T-helper 1 cell treated with Interleukin-12 subunit alpha and Interleukin-12 subunit beta and Interleukin-4 antibody, amounts not matched to agents 30 μg/mL and 1 μg/mL, for 36 hours (primary cell): Measurements from ENCODE around the gene AP2A2.

Experiments used
- H3K27ac Mint-ChIP-seq: one replicate; pipeline ENCODE4 v1.8.0; 2021; ENCODE audit warnings: mild to moderate bottlenecking, mixed read lengths
- H3K27me3 Mint-ChIP-seq: one replicate; pipeline ENCODE4 v1.8.0; 2021; ENCODE audit warnings: low read depth, mixed read lengths
- H3K36me3 Mint-ChIP-seq: one replicate; pipeline ENCODE4 v1.8.0; 2021; ENCODE audit warnings: low read depth, mixed read lengths
- H3K4me1 Mint-ChIP-seq: one replicate; pipeline ENCODE4 v1.8.0; 2021; ENCODE audit warnings: low read depth, mixed read lengths
- H3K4me3 Mint-ChIP-seq: one replicate; pipeline ENCODE4 v1.8.0; 2021; ENCODE audit warnings: mild to moderate bottlenecking, moderate library complexity, mixed read lengths
- H3K9me3 Mint-ChIP-seq: one replicate; pipeline ENCODE4 v1.8.0; 2021; ENCODE audit warnings: mixed read lengths

AP2A2 gene

GRCh38 chr11:926341-926916, 759 bp downstream of the AP2A2 start:
- Mint-ChIP-seq H3K4me1 (peaks cover 29% of the 10 kb centered on the region), H3K9me3 (no peaks in the 10 kb centered on the region), H3K27ac (peak overlapping the region; percentile 75), H3K4me3 (peak overlapping the region; percentile 81), H3K36me3 (peaks cover 2% of the 10 kb centered on the region), H3K27me3 (no peaks in the 10 kb centered on the region)

- peaks cover 2% of the 10 kb centered on the region for H3K36me3 Mint-ChIP-seq
- H3K27me3 Mint-ChIP-seq: no peaks in the 10 kb centered on the region
- peaks cover 33% of the 10 kb centered on the region for H3K4me1 Mint-ChIP-seq
- no peaks in the 10 kb centered on the region for H3K9me3 Mint-ChIP-seq
- no peak overlapping the region for H3K4me3 Mint-ChIP-seq
- no peak overlapping the region for H3K27ac Mint-ChIP-seq
Measured at GRCh38 chr11:927871-928270, 2.2 kb downstream of the AP2A2 start.

- no peak overlapping the region for H3K4me3 Mint-ChIP-seq
- H3K27me3 Mint-ChIP-seq: no peaks in the 10 kb centered on the region
- no peaks in the 10 kb centered on the region for H3K9me3 Mint-ChIP-seq
- H3K36me3 Mint-ChIP-seq: peaks cover 2% of the 10 kb centered on the region
- H3K4me1 Mint-ChIP-seq: peaks cover 37% of the 10 kb centered on the region
- H3K27ac Mint-ChIP-seq: no peak overlapping the region
Measured at GRCh38 chr11:928786-929185, 3.1 kb downstream of the AP2A2 start.

DNA sequence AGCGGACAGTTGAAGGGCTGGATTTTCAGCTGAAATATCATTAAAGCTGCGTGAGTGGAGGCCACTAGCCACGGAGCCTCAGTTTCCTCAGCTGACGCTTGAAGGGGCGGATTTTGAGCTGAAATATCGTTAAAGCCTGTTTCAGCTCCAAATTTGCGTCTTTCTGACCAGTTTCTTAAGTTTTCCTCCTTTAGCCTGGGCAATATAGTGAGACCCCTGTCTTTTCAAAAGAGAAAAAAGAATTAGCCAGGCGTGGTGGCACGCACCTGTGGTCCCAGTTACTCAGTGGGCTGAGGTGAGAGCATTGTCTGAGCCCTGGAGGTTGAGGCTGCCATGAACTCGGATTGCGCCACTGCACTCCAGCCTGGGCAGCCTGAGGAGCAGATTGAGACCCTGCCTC, 3.7 kb downstream of the AP2A2 start:
- Mint-ChIP-seq H3K27ac (no peak overlapping the region), H3K9me3 (no peaks in the 10 kb centered on the region), H3K4me1 (peaks cover 37% of the 10 kb centered on the region), H3K36me3 (peaks cover 2% of the 10 kb centered on the region), H3K4me3 (no peak overlapping the region), H3K27me3 (no peaks in the 10 kb centered on the region)

DNA sequence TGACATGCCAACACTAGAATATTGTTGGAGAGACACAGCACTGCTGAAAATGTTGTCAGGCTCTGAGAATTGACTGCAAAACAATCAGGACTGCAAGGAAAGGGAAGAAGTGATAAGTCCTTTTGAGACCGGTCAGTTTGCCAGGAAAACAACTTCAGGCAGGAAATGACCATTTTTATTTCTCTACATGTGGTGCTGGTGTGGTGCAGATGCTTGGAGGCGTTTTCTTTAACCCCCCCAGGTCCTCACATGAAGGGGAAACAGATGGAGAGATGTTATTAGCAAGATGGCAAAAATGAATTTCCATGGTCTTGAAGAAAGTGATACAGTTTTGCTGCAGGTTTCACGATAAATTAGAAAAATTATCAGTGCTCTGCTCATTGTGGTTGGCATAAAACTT, 5.7 kb downstream of the AP2A2 start:
- Mint-ChIP-seq H3K36me3 (peaks cover 2% of the 10 kb centered on the region), H3K27ac (no peak overlapping the region), H3K27me3 (no peaks in the 10 kb centered on the region), H3K9me3 (no peaks in the 10 kb centered on the region), H3K4me3 (no peak overlapping the region), H3K4me1 (peaks cover 36% of the 10 kb centered on the region)

DNA sequence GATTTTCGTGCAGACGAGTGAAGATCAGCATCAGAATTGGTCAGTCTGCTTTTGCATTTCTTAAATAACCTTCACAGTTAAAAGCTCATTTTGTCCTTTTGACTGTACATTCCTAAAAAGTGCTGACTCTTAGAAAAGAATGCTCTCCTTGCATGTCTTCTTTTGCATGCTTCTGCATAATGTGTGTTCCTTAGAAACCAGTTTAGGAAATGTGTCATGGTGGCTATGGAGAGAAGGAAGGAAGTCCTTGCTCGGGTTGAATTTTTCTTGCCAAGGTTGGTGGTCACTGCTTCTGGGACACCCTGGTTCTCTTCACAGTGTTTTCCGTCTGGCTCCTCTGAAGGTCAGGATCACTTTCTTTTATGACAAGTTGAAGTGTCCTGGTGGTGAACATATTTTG, 6.8 kb downstream of the AP2A2 start:
- Mint-ChIP-seq H3K9me3 (no peaks in the 10 kb centered on the region), H3K27me3 (no peaks in the 10 kb centered on the region), H3K27ac (no peak overlapping the region), H3K36me3 (peaks cover 2% of the 10 kb centered on the region), H3K4me3 (no peak overlapping the region), H3K4me1 (peaks cover 30% of the 10 kb centered on the region)

- H3K27ac Mint-ChIP-seq: no peak overlapping the region
- H3K27me3 Mint-ChIP-seq: no peaks in the 10 kb centered on the region
- no peaks in the 10 kb centered on the region for H3K9me3 Mint-ChIP-seq
- no peak overlapping the region for H3K4me3 Mint-ChIP-seq
- peaks cover 2% of the 10 kb centered on the region for H3K36me3 Mint-ChIP-seq
- H3K4me1 Mint-ChIP-seq: peaks cover 22% of the 10 kb centered on the region
Measured at GRCh38 chr11:933142-933851, 7.6 kb downstream of the AP2A2 start.

DNA sequence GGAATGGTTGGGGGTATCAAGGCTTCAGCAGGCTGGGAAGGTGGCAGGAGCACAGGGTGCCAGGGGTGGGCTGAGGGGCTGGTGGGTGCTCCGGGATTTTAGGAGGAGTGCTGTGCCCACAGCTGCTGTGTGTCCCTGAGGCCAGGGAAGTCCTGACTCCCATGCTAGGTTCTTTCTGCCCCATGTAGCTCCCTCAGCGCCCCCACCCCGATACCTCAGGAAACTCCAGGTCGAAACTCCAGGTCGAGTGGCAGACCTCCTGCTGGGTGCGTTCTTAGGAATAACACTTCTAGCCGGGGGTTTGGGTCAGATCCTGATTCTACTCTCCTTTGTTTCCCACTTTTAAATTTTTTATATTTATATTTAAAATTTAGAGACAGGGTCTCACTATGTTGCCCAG, 8.3 kb downstream of the AP2A2 start:
- H3K4me3 Mint-ChIP-seq: no peak overlapping the region
- no peaks in the 10 kb centered on the region for H3K27me3 Mint-ChIP-seq
- peaks cover 18% of the 10 kb centered on the region for H3K4me1 Mint-ChIP-seq
- H3K9me3 Mint-ChIP-seq: no peaks in the 10 kb centered on the region
- no peak overlapping the region for H3K27ac Mint-ChIP-seq
- H3K36me3 Mint-ChIP-seq: no peaks in the 10 kb centered on the region

DNA sequence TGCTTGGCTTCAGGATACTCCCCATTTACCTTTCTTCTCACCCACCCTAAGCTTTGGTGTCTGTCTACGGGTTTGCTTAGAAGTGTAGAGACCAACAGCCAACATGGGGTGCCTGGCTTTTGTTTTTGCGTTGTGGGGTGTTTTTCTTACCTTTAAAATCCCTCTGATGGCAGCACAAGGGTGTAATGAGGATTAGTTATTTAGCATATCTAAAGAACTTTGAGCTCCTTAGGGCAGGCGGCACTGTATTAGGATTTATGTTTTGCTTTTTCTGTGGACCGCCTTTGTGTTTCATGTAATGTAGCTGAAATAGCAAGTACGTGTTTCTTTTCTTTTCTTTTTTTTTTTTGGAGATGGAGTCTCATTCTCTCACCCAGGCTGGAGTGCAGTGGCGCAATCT, 8.9 kb downstream of the AP2A2 start:
- Mint-ChIP-seq H3K4me1 (peaks cover 17% of the 10 kb centered on the region), H3K4me3 (no peak overlapping the region), H3K36me3 (no peaks in the 10 kb centered on the region), H3K27me3 (no peaks in the 10 kb centered on the region), H3K9me3 (no peaks in the 10 kb centered on the region), H3K27ac (no peak overlapping the region)

GRCh38 chr11:936199-936598, 10.5 kb downstream of the AP2A2 start:
- Mint-ChIP-seq H3K4me1 (peaks cover 25% of the 10 kb centered on the region), H3K27me3 (no peaks in the 10 kb centered on the region), H3K9me3 (no peaks in the 10 kb centered on the region), H3K36me3 (no peaks in the 10 kb centered on the region), H3K4me3 (no peak overlapping the region), H3K27ac (no peak overlapping the region)

DNA sequence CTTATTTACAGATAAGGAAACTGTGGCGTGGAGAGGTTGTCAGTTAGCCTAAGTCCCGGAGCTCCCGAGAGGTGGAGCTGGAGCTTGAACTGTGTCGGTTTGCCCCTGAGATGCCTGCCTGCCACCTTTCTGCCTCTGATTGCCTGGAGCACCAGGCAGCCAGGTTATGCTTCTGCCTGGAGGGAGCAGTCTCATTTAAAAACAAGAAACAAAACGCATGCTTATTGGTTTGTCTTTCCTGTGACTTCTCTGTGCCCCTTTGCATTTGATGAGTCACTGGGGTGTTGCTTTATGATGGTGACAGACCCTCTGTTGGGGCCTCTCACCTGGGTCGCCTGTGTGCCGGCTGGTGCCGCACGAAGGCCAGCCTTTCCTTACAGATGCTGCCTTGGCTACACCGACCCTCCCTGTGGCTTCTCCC, 12.2 kb downstream of the AP2A2 start:
- Mint-ChIP-seq H3K4me3 (no peak overlapping the region), H3K4me1 (peaks cover 24% of the 10 kb centered on the region), H3K9me3 (no peaks in the 10 kb centered on the region), H3K27me3 (no peaks in the 10 kb centered on the region), H3K27ac (no peak overlapping the region), H3K36me3 (no peaks in the 10 kb centered on the region)

- Mint-ChIP-seq H3K27ac (no peak overlapping the region), H3K4me1 (peaks cover 21% of the 10 kb centered on the region), H3K9me3 (no peaks in the 10 kb centered on the region), H3K36me3 (peaks cover 14% of the 10 kb centered on the region), H3K27me3 (no peaks in the 10 kb centered on the region), H3K4me3 (no peak overlapping the region)
Measured at GRCh38 chr11:940496-941135, 14.9 kb downstream of the AP2A2 start.

DNA sequence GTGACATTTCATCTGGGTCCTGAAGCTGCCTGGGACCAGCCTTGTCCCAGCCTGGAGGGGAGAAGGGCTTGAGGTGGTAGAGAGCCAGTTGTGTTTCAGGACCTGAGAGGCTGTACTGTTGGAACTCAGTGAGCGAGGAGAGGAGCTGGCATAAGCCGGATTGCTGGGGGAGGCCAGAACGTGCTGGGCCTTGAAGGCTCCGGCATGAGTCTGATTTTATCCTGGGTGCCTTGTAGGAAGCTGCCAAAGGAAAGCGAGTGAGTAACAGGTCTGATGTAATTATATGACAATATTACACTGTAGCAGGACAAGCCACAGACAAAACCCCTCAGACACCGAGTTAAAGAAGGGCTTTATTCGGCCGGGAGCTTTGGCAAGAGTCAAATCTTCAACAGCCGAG, 17.2 kb downstream of the AP2A2 start:
- Mint-ChIP-seq H3K36me3 (peaks cover 17% of the 10 kb centered on the region), H3K27me3 (no peaks in the 10 kb centered on the region), H3K4me1 (peaks cover 16% of the 10 kb centered on the region), H3K9me3 (peaks cover 2% of the 10 kb centered on the region), H3K27ac (no peak overlapping the region), H3K4me3 (no peak overlapping the region)

DNA sequence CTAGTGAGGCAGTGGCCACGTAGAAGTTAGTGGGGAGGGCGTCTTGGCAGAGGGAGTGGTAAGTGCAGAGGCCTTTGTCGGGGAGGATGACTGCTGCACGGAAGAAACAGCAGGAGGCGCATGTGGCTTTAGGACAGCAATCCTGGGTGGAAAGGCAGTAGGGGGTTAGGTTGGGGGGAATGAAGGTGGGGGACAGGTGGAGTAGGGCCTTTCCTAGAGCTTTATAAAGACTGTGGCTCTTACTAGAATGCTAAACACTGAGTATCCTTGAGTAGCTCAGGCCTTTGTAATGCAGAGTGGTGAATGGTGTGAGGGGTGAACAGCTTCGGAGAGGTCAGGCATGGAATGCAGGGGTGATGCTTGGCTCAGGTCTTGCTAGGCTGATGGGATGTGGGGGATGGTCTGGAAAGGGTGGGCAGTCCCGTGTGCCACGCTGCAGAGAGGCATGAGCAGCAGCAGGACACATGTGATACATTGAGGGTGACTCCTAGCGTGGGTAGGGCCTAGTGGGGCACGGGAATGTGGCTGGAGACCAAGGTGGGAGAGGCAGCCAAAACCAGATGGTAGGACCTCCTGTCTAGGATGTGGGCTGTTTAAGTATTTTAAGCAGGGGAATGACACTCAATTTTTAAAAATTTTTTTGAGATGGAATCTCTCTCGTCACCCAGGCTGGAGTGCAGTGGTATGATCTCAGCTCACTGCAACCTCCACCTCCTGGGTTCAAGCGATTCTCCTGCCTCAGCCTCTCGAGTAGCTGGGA, 19.2 kb downstream of the AP2A2 start:
- H3K27ac Mint-ChIP-seq: no peak overlapping the region
- H3K36me3 Mint-ChIP-seq: peaks cover 25% of the 10 kb centered on the region
- H3K4me3 Mint-ChIP-seq: no peak overlapping the region
- peaks cover 16% of the 10 kb centered on the region for H3K4me1 Mint-ChIP-seq
- peaks cover 9% of the 10 kb centered on the region for H3K9me3 Mint-ChIP-seq
- H3K27me3 Mint-ChIP-seq: no peaks in the 10 kb centered on the region

DNA sequence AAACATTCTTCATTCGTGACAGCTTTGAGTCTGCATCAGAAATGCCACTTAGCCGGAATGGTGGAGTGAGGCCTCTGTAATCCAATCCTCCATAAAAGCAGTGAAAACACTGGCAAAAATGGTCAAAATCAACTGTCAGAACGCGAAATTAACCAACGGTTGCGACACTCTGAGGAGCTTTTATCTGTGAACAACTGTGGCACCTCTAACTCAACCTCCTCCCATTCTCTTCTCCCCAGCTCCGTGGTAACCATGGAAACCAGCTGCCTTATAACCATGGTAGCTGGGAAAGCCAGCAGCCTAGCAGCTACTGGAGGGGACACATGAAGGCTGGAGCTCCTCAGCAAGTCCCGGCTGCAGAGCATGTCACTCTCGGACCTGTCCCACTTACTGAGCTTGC, 20.3 kb downstream of the AP2A2 start:
- peaks cover 10% of the 10 kb centered on the region for H3K9me3 Mint-ChIP-seq
- H3K27ac Mint-ChIP-seq: no peak overlapping the region
- H3K36me3 Mint-ChIP-seq: peaks cover 28% of the 10 kb centered on the region
- no peaks in the 10 kb centered on the region for H3K27me3 Mint-ChIP-seq
- peaks cover 8% of the 10 kb centered on the region for H3K4me1 Mint-ChIP-seq
- H3K4me3 Mint-ChIP-seq: no peak overlapping the region
